ENCODE measurements around the gene CLDN10.
"Not testable (repeated sequence)": the region's sequence is repeated elsewhere in the genome, so short reads cannot be mapped to it uniquely, and the experiment has no call there.

CLDN10 gene, protein sequence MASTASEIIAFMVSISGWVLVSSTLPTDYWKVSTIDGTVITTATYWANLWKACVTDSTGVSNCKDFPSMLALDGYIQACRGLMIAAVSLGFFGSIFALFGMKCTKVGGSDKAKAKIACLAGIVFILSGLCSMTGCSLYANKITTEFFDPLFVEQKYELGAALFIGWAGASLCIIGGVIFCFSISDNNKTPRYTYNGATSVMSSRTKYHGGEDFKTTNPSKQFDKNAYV

DNA sequence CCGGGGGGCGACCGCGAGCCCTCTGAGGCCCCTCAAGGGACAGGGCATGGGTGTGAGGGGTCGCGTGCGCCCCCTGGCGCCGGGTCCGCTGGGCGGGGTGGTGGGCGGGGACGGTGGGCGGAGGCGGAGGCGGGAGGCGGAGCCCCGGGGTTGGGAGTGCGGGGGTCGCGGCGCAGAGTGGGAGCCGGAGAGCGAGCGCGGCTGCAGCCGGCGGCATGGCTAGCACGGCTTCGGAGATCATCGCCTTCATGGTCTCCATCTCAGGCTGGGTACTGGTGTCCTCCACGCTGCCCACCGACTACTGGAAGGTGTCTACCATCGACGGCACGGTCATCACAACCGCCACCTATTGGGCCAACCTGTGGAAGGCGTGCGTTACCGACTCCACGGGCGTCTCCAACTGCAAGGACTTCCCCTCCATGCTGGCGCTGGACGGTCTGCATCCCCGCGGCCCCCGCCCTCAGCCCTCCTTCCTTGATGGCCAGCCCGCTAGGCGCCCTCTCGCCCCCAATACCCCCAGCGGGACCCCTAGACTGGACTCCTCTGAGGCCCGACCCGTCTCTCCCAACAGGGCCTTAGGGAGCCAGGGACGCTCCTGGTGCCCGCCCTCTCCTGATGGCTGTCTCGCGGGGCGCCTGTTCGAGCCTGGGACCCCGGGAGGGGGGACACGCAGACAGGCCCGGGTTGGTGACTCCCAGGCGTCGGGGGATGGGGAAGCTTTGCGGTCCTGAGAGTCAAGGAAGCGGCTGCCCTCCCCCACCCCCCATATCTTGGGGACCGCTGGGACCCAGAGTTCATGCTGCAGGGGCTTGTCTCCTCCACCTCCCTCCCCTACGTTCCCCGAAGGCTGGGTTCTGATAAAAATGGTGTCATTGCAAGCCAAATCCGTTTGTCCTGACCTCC is at the start of gene CLDN10:
TSS of gene CLDN10 (plus strand) at position 182 of the 903 bp plus-strand sequence. CDS start at position 216, 34 bp downstream.
- no peak for DNase-seq (ENCODE audit: low read depth in 3 of 3)

DNA sequence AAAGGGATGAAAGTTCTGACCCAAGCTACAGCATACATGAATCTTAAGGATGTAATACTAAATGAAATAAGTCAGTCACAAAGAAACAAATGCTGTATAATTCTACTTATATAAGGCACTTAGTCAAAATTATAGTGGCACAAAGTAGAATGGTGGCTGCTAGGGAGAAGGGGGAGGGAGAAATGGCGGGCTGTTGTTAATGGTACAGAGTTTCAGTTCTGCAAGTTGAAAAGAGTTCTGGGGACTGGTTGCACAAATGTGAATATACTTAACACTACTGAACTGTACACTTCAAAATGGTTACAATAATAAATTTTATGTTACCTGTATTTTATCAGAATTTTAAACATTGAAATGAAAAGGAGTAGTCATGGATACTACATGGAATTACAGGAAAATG is 48.9 kb upstream of the CLDN10 start:
- DNase-seq (ENCODE audit: low read depth in 3 of 3), result no peak

DNA sequence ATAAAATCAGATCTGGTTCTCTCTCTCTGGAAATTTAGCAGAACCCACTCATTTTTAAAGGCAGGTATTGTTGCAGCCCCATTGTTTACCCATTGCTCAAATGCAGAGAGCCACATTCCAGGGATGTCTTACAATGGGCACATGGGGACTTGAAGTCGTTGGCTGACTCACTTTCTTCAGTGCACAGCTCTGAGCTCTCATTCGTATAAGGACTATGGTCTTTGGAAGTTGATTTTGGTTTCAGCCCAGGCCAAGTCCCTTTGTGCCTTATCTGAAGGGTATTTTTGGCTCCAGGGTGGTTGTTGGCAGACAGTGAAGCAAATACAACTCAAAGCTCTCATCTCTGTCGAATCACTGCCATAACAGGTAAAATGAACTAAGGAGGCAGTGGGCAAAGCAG is 47.3 kb upstream of the CLDN10 start:
- DNase-seq (ENCODE audit: low read depth in 3 of 3), result no peak

DNA sequence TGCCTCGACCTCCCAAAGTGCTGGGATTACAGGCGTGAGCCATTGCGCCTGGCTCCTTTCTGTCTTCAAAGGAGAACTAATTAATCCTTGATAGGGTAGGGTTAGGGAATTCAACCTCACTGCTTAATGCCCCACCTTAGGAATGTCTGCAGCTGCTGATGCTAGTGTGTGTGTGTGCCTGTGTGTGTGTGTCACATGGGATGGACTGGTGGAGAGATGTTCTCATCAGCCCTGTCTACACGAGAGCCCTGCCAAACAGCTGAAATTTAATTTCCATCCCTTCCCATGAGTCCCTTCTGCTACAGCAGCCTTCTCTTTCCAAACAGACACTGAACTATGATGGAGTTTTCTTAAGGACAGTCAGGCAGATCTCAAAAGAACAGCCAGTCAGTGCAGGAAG is 46.5 kb upstream of the CLDN10 start:
- DNase-seq (ENCODE audit: low read depth in 3 of 3), result no peak

DNA sequence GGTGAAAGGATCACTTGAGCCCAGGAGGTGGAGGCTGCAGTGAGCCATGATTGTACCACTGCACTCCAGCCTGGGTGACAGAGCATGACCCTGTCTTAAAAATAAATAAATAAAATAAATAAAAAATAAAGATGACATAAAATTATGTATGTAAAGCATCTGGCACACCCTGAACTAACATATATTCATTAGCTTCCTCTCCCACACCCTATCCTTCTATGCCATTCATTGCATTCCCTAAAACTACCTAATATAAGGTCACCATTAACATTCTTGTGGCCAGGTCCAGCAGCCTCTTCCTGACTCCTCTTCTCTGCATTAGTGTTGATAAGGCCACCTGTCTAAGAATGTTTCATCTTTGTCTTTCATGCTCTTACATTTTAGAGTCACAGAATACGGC is 44.5 kb upstream of the CLDN10 start:
- no peak for DNase-seq (ENCODE audit: low read depth in 3 of 3)

DNA sequence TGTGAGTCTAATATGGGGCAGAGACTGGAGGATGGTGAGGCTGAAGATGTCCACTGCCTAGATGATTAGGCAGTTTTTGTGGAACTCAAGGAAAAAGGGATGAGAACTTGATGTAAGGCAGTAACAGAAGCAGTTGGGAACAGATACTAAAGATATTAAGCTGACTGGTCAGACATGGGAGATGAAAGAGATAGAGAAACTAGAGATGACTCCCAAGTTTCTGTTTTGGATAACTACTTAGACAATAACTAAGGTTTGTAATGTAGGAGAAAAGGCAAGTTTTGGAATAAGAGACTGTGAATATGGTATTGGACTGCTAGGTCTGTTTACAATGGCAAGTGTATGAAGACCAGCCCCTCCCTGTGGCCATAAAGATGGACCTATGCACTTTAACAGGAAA is 43.5 kb upstream of the CLDN10 start:
- DNase-seq (ENCODE audit: low read depth in 3 of 3), result no peak

DNA sequence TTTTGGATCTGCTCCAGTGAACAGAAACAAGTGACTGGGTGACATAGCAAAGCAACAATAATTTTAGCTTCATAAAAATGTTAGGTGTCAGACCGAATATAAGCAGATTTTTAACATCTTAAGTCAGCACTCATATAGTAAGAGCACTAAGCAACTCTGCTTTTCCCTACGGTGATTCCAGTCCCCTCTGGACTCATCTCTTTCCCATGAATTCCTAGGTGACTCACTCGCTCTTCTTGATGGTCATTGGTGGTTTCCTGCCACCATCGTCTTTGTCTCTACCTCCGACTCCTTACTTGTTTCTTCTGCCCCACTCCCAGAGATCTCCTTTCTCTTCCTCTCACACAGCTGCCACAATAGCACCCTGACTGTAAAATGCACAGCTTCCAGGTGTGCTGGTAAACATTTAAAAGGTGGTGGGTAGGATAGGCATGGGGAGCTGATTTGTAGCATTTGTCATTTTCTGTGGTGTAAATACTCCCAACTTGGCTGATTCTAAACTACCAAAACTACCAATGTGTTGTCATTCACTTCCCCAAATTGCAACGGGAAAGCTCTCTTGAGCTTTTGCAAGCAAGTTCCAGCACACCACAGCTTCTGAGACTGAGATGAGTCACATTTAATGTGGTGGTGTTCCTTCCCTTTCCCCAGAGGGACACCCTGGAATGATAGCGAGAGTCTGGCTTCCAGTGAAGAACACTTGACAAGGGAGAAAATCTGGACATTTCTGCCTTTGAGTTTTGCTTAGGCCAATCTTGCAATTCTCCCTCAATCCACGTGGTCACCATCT is 42.8 kb upstream of the CLDN10 start:
- no peak for DNase-seq (ENCODE audit: low read depth in 3 of 3)

DNA sequence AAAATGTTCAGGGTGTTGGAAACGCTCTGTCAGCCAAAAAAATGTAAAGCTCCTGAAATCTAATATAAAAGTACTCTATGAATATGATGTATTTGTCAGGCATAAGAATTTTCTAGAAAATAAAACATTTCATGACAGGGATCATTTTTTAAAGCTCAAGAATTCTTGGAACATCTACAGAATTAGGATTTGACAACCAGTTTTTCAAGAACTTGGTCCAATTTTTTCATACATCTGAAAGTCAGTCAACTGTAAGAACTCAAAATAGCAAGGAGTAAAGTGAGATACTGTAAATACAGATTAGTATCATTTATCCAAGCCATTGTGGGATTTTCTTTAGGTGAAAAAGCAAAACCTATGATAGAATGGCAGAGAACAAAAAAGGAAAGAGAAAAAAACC is 41.6 kb upstream of the CLDN10 start:
- no peak for DNase-seq (ENCODE audit: low read depth in 3 of 3)

DNA sequence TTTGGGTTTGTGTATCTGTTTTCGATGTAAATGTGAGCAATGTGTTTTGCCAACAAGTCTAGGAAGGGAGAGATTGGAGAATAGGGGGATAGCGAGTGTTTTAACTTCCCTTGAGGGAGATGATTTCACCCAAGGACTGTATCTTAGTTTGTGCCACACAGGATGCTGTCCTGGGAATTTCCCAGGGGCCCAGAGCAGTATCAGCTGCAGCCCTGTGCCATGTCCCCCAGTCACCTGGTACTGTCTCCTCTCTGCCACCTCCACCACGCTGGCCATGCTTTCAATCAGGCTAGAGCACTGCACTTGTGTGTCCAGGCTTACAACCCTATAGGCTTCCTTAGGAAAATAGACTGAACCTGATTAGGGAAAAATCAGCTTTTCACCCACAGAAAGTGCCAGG is 40.1 kb upstream of the CLDN10 start:
- no peak for DNase-seq (ENCODE audit: low read depth in 3 of 3)

DNA sequence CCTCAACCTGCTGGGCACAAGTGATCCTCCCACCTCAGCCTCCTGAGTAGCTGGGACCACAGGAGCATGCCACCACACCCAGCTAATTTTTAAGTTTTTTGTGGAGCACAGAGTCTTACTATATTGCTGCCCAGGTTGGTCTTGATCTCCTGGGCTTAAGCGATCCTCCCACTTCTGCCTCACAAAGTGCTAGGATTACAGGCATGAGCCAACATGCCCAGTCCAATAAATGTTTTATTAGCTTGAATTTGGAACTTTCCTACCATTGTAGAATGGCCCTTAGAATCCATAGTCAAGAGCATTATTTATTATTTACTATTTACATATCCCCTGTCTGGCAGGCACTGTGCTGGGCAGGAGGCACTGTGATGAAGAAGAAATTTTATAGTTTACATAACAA is 39.6 kb upstream of the CLDN10 start:
- DNase-seq (ENCODE audit: low read depth in 3 of 3), result no peak

DNA sequence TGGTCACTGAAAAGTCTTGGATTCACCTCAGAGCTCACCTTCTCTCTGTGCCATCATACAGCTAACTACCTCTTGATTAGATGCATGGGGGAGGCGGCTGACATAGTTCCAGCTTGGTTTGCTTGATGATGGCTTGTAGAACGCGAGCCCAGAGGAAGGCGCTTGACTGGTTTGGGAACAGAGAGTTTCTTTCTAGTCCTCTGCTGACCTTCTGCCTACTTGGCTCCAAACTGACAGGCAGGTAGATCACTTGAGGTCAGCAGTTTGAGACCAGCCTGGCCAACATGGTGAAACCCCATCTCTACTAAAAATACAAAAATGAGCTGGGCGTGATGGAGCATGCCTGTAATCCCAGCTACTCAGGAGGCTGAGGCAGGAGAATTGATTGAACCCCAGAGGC is 36.9 kb upstream of the CLDN10 start:
- not testable (repeated sequence) for DNase-seq (ENCODE audit: low read depth in 3 of 3)

DNA sequence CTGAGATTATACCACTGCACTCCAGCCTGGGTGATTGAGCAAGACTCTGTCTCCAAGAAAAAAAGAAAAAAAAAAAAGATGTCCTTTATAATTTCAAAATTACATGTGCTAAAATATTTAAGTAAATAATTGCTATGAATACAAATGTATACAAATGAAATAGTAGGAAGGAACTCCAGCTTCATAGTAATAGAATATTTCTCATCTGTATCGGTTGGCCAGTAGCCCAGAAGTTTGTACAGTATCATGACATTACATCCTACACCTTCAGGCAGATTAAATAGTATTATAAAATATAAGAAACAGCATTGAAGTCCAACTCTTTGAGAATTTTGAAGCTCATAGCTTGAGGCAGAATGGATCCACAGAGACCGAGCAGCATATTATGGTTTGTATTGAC is 36.5 kb upstream of the CLDN10 start:
- DNase-seq (ENCODE audit: low read depth in 3 of 3), result no peak

DNA sequence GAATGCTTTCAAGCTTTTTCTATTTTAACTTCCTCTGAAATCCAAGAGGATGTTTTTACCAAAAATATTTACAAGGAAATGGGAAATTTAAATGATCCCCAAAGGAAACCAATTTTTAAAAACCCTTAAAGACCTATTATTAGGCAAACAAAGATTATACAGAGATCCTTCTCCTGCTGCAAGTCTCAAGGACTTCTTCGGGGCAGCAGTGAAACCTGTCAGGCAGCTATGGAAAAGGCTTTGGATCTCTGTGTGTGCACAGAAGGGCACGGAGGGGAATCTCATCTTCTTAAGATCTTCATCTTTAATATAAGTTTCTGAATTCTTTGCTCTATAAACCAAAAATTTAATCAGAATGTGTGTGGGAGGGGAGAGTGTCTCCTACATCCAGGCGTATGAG is 36.0 kb upstream of the CLDN10 start:
- DNase-seq (ENCODE audit: low read depth in 3 of 3), result no peak

DNA sequence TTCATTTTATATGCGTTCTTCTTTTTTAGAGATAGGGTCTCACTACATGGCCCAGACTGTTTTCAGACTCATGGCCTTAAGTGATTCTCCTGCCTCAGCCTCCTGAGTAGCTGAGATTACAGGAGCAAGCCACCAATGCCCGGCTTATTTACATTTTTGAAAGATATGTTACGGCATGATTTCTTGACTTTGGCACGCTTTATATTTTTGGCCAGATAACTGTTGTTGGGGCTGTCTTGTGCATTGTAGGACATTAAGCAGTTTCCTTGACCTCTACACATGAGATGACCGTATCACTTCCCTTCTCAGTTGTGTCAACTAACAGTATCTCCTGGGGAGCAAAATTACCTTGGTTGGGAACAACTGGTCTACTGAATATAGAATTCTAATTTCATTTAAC is 28.9 kb upstream of the CLDN10 start:
- DNase-seq (ENCODE audit: low read depth in 3 of 3), result no peak

DNA sequence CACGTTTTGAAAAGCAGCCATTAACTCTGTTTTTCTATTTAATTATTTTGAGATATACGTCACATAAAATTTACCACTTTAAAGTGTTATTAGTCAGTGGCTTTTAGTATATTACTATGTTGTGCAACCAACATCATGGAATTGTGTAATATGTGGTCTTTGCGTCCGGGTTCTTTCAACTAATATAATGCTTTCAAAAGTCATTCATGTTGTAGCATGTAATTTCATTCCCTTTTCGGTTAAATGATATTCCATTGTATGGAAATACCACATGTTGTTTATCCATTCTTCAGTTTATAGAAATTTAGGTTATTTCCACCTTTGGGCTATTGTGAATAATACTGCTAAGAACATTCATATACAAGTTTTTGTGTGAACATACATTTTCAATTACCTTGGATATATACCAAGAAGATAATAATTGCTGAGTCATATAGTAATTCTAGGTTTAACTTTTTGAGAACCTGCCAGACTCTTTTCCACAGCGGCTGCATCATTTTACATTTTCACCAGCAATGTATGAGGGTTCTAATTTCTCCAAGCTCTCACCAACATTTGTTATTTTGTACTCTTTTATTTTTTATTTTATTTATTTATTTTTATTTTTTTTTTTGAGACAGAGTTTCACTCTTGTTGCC is 28.1 kb upstream of the CLDN10 start:
- no peak for DNase-seq (ENCODE audit: low read depth in 3 of 3)

DNA sequence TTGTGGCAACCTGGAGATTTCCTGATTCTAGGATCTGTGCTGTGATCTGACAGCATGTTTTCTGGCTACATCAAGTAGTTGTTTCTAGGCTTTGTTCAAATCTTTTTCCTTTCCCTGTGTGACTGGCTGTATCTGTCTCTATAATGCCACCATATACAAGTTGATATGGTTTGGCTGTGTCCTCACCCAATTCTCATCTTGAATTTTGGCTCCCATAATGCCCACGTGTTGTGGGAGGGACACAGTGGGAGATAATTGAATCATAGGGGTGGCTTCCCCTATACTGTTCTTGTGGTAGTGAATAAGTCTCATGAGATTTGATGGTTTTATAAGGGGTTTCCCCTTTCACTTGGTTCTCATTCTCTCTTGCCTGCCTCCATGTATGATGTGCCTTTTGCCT is 24.6 kb upstream of the CLDN10 start:
- no peak for DNase-seq (ENCODE audit: low read depth in 3 of 3)

DNA sequence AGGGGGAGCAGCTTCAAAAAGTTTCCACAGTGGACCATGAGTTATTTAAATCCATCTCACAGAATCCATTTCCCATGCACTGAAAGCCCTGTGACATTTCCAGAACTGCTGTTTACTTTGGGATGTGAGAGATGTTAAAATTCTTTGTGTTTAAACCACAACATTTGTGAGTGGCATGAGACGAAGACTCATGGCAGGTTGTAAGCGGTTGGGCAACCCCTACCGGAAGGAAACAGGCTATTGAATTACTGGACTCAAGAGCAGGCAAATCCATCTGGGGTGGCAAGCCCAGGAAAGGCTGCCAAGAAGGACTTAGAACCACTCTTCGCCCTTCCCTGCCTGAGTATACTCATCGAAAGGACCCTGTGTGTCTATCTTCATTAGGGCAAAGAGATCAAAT is 22.3 kb upstream of the CLDN10 start:
- DNase-seq (ENCODE audit: low read depth in 3 of 3), result no peak

DNA sequence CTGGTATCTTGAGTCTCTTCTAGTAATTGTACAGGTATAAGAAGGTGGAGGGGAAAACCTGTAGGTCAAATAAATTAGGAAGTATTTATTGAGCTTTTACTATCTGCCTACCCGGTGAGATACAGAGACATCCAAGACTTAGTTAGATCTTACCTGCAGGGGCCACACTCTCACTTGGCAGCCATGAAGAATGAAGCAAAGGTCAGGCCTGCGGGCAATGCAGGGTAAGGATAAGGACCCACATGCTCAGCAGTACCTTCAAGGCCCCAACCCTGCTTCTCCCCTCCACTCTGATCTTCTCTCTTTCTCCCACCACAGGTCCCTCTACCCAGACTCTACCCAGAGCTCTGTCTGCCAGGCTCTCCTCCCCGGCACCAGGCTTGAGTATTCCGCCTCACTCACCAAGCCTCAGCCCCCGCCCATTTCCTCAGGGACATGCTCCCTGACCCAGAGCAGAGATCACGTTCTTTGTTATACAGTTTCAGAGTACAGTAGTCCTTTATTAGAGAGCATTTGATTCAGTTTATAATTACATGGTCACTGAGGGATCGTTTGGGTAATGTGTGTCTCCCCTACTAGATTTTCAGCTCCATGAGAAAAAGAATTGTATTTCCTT is 18.9 kb upstream of the CLDN10 start:
- no peak for DNase-seq (ENCODE audit: low read depth in 3 of 3)

DNA sequence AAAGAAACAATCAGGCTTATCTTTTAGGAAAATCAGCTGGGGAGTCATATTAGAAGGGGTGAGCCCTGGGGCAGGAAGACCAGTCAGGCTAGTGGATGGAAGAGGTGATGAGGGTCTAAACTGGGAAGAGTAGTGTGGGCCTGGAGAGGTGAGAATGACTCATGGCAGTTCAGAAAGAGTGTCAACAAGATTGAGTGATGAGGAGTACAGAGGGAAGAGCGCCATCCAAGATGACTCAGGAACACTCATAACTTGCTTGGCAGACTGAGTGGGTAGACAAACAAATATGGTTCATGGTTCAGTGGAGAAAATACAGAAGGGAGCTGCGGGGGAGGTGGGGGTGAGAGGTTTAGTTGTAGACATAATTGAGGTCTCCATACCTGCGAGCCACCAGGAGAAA is 17.3 kb upstream of the CLDN10 start:
- DNase-seq (ENCODE audit: low read depth in 3 of 3), result no peak

DNA sequence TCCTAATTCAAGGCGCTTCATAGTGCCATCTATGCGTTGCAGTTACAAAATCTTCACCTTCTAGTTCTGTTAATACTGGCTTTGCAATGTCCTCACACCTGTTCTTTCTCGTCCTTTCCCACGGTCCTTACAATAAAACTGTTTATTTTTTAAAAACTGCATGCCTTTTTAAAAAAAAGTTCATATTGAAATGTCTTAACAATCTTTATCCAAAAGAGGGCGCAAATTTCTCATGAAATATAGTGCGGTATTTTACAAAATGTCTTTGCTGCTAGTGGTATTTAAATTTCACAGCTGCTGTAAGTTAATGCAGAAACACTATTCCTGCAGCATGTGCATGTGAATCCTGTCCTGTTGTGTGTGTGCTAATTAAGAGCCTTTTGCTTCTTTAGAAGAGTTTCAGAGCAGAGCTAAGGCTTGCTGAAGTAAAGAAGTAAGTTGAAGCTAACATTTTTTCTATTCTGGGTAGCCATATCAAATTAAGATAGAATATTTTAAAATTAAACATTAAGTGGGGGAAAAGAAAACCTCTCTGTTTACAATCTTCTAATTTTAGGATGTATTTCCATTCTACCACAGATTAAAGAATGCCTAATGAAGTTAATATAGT is 15.8 kb upstream of the CLDN10 start:
- no peak for DNase-seq (ENCODE audit: low read depth in 3 of 3)

DNA sequence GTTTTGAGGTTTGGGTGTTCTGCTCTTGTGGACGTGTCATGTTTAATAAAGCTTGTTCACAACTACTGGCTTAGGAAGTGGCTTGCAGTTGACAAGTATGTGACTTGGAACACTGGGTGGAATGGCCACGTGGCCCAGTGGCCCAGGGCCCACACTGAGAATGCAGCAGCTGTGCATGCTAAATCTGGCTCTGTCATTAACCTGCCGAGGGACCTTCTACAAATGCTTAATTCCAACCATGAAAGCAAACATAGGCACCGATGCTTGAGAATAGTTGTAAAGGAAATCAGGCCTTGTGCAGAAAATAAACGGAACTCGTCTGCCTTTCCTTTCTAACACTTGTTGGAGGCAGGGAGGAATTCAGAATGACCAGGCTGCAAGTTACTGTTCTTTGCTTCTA is 11.6 kb upstream of the CLDN10 start:
- DNase-seq (ENCODE audit: low read depth in 3 of 3), result no peak

Data from stimulated activated CD4-positive, alpha-beta T cell treated with anti-CD3 and anti-CD28 coated beads, TNF-alpha, amount 100 ng/mL, for 4 hours (primary cell).